KOPT-K1 (cell line): ENCODE results near the gene ANGPTL8.

Experiments
- H3K27ac ChIP-seq: fragments of 200-600 bp; sonication (generic); 2 replicates; pipeline ENCODE4 v1.5.1; 2016; ENCODE audit warnings: antibody characterized with exemption, mild to moderate bottlenecking, low read depth, low read length; ENCODE audit not compliant: poor library complexity, severe bottlenecking
- H3K36me3 ChIP-seq: fragments of 200-600 bp; sonication (generic); 2 replicates; pipeline ENCODE4 v1.5.1; 2017; ENCODE audit warnings: antibody characterized with exemption, mild to moderate bottlenecking, low read length, moderate library complexity; ENCODE audit not compliant: insufficient read depth
- H3K9me3 ChIP-seq: fragments of 200-600 bp; sonication (generic); 2 replicates; pipeline ENCODE4 v1.5.1; 2017; ENCODE audit warnings: antibody characterized with exemption, low read length, mild to moderate bottlenecking; ENCODE audit not compliant: insufficient read depth, poor library complexity, severe bottlenecking

ANGPTL8 gene

DNA sequence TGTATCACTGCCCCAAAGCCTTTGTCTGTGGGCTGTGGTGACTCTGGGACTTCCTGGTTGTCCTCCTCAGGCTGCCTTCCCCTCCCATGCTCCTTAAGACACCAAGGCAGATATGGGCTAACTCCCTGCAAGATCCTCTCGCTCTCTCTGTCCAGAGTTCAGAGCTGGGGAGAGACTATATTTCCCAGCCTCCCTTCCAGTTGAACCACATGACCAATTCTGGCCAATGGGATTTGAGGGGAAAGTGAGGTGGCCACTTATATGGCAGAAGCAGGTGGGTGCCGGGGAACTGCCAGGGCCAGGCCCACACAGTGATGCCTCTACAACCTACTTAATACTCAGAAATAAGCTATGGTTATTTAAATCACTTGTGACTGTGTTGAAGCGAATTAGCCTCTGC is 16.2 kb upstream of the ANGPTL8 start:
- Histone ChIP-seq H3K9me3 (peaks cover 5% of the 10 kb centered on the region), H3K36me3 (no peaks in the 10 kb centered on the region), H3K27ac (no peak overlapping the region)

GRCh38 chr19:11224429-11224828 is 15.0 kb upstream of the ANGPTL8 start:
- Histone ChIP-seq H3K9me3 (peaks cover 5% of the 10 kb centered on the region), H3K36me3 (no peaks in the 10 kb centered on the region), H3K27ac (no peak overlapping the region)

DNA sequence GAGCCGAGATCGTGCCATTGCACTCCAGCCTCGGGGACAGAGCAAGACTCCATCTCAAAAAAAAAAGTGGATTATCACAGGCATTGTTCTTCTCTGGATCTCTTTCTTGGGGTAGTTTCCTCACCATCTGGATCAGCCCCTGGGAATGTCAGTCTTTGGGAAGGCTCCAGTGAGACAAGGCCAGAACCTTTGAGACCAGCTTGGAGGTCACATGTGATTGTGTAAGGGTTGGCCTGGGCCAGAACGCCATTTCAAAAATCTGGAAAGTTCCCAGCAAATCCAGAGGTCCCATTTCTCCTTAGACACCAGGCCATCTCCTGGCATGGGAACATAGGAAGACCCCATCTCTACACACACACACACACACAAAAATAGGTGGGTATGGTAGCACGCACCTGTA is 14.2 kb upstream of the ANGPTL8 start:
- no peaks in the 10 kb centered on the region for H3K36me3 ChIP-seq
- H3K9me3 ChIP-seq = peaks cover 5% of the 10 kb centered on the region
- H3K27ac ChIP-seq = no peak overlapping the region

- no peaks in the 10 kb centered on the region for H3K36me3 ChIP-seq
- H3K9me3 ChIP-seq = peaks cover 5% of the 10 kb centered on the region
- H3K27ac ChIP-seq = no peak overlapping the region
Measured at GRCh38 chr19:11225815-11226214, 13.6 kb upstream of the ANGPTL8 start.

DNA sequence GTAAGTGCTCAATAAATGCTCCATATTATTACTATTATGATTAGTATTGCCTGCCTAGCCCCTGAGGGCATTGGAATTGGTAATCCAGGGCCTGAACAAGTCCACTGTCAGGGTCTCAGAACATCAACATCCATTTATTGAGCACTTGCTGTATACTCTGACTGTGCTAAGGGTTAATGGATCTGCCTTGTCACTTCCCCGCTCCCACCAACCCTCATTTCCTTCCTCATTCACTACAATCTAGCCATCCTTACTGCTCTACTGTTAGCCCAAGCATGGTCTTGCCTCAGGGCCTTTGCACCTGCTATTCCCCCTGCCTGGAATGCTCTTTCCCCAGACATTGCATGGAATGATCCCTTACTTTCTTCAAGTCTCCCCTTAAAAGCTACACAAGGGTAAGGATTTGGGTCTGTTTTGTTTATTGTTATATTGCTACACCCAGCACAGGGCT is 12.7 kb upstream of the ANGPTL8 start:
- no peaks in the 10 kb centered on the region for H3K9me3 ChIP-seq
- no peak overlapping the region for H3K27ac ChIP-seq
- no peaks in the 10 kb centered on the region for H3K36me3 ChIP-seq

- no peaks in the 10 kb centered on the region for H3K9me3 ChIP-seq
- no peaks in the 10 kb centered on the region for H3K36me3 ChIP-seq
- H3K27ac ChIP-seq = no peak overlapping the region
Measured at GRCh38 chr19:11227195-11227886, 12.1 kb upstream of the ANGPTL8 start.

GRCh38 chr19:11230621-11231386 is 8.6 kb upstream of the ANGPTL8 start:
- H3K36me3 ChIP-seq = no peaks in the 10 kb centered on the region
- H3K9me3 ChIP-seq = no peaks in the 10 kb centered on the region
- H3K27ac ChIP-seq = no peak overlapping the region

DNA sequence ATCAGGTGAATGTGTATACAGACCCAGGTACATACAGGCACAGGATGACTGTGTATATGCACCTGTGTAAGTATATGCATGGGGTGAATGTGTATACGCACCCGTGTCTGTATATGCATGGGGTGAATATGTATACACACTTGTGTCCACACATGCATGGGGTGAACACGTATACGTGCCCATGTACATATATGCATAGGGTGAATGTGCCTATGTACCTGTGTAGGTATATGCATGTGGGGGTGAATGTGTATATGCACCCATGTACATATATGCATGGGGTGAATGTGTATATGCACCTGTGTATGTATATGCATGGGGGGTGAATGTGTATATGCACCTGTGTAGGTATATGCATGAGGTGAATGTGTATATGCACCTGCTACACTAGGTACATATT is 6.9 kb upstream of the ANGPTL8 start:
- no peaks in the 10 kb centered on the region for H3K36me3 ChIP-seq
- H3K9me3 ChIP-seq = no peaks in the 10 kb centered on the region

DNA sequence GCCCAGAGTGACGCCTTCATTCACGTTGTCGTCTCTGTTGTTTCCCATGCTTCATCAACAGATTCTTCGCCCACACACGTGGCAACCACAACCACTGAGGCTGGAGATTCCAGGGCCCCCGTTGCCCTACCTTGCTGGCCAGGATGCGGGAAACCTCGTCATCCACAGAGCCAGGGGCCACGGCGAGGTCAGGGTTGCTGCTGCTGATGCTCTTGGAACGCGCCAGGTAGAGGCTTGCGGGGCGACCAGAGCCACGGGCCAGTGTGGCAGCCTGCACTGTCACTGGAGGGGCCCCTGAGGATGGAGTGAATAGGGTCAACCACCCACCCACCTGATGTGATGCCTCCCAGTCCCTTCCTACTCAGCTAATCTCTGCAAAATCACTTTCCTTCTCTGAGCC is 6.3 kb upstream of the ANGPTL8 start:
- Histone ChIP-seq H3K9me3 (no peaks in the 10 kb centered on the region), H3K36me3 (no peaks in the 10 kb centered on the region)

More for the DNA sequence above, 6.9 kb upstream of the ANGPTL8 start:
- no peak overlapping the region for H3K27ac ChIP-seq

DNA sequence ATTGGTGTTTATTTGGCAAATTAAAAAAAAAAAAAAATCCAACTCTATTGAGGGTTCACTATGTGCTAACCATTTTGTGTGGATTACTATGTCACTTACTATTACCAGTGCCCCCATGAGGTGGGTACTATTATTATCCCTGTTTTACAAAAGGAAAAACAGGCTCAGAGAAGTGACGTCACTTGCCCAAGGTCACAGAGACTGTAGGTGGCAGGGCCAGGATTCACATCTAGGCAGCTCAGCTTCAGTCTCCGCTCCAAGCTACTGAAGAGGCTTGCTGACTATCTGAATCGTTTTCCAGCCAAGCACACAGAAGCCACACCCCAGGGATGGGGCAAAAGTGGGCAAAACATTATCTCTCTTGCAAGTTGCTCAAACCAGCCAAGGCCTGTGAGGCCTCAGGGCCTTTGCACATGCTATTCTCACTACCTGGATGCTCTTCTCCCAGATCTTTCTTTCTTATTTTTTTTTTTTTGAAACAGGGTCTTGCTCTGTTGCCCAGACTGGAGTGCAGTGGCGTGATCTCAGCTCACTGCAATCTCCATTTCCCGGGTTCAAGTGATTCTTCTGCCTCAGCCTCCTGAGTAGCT is 4.8 kb upstream of the ANGPTL8 start:
- Histone ChIP-seq H3K9me3 (no peaks in the 10 kb centered on the region), H3K36me3 (no peaks in the 10 kb centered on the region), H3K27ac (no peak overlapping the region)

More for the DNA sequence above, 6.3 kb upstream of the ANGPTL8 start:
- no peak overlapping the region for H3K27ac ChIP-seq

GRCh38 chr19:11236324-11237301 is 2.8 kb upstream of the ANGPTL8 start:
- no peaks in the 10 kb centered on the region for H3K36me3 ChIP-seq
- no peak overlapping the region for H3K27ac ChIP-seq
- H3K9me3 ChIP-seq = no peaks in the 10 kb centered on the region

- H3K9me3 ChIP-seq = no peaks in the 10 kb centered on the region
- H3K36me3 ChIP-seq = no peaks in the 10 kb centered on the region
- H3K27ac ChIP-seq = no peak overlapping the region
Measured at GRCh38 chr19:11237321-11237720, 2.1 kb upstream of the ANGPTL8 start.

GRCh38 chr19:11238041-11238440 is 1.4 kb upstream of the ANGPTL8 start:
- H3K9me3 ChIP-seq = no peaks in the 10 kb centered on the region
- no peak overlapping the region for H3K27ac ChIP-seq
- no peaks in the 10 kb centered on the region for H3K36me3 ChIP-seq

DNA sequence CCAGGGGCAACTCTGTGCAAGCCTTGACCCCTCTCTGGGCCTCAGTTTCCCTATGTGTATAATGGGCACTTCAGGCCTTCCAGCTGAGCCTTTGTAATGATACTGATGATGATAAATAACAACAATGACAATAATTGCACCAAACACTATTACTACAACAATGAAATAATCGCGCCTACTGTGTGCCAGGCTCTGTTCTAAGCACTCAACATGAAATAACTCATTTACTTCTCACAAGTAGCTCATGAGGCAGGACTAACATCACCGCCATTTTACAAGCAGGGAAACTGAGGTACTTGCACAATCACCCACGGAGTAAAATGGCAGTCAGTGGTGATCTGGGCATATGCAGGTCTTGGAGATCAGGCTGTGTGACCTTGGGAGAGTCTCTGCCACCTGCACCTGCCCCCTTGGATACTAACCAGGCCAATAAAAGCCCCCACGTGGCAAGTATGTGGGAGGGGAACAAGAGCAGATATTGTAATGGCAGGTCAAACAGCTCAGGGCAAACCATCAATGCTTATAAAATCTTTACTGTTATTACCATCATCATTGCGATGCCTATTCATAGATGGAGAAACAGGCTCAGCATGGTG is 540 bp upstream of the ANGPTL8 start:
- H3K27ac ChIP-seq = no peak overlapping the region
- no peaks in the 10 kb centered on the region for H3K36me3 ChIP-seq
- H3K9me3 ChIP-seq = no peaks in the 10 kb centered on the region
